GM19452 (cell line): ENCODE measurements around the gene TM7SF2.

ENCODE experiments used
- ATAC-seq: cut with Tn5 transposase; IDR thresholded peaks from one replicate; pipeline ENCODE4 v1.9.1; 2021; ENCODE audit not compliant: unreplicated experiment

The TM7SF2 gene

DNA sequence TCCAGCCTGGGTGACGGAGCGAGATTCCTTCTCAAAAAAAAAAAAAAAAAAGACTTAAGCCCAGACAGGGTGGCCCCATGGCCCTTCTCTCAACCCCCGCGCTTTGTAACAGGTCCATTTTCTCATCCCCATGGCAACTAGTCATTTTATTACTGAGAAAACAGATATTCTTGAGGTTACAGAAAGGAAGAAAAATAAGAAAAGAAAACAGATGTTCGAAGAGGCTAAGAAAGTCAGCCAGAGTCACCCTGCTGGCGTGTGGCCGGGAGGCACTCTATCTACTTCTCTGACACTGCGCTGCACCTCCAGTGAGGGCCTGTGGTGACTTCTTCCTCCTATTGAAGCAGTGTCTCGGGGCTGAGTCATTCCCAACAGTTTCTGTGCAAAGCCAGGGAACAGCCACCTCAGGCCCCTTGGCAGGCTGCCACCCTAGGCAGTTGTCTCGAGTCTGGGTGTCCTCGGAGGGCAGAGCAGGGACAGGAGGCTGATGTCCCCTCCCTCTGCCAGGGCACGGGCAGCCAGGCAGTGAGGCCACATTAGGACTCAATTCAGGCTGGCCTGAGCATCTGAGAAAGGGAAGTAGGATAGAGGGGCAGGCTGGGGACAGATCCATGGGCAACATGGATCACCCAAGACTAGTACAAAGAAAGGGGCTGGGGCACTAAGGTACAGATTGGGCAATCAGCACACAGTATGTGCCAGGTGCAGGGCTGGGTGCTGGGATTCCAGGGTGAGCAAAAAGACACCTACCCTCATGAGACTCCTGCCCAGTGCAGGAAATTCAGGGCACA lies 39.0 kb downstream of the TM7SF2 start:
- ATAC-seq, result no peak

DNA sequence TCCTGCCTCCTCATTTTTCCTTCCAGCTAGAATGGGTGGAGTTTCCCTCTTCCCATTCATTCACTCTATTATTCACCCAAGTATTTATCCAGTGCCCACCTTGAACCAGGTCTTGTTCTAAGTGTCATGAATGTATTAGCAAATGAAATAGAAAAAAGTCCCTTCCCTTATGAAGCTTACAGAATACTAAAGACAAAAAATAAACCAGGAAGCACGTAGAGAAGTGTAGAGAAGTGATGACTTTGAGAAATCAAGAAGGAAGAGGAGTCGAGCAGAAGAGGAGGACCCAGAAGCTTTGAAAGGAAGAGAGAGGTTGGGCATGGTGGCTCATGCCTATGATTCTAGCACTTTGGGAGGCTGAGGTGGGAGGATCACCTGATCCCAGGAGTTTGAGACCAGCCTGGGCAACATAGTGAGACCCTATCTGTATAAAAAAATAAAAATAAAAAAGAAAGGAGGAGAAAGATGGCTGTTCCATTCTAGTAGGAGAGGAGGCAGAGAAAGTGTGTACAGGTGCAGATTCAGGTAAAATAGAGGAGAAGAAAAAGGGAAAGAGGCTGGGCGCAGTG lies 39.7 kb downstream of the TM7SF2 start:
- ATAC-seq, result no peak

DNA sequence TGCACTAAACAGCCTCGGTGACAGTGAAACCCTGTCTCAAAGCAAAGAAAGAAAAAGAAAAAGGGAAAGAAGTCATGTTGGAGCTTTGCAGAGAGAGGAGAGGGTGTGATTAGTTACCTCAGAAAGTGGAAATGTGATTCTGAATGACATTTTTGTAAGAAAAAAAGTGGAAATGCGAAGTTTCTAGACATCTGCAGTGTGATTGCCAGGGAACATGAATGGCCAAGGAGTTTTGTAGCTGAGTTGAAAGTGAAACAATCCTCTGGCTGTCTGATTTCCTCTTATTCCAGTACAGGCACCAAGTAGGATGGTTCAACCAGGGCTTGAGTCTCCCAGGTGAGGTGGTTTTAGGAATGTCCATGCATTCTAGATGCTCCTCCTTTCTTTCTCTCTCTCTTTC lies 40.5 kb downstream of the TM7SF2 start:
- no peak for ATAC-seq

DNA sequence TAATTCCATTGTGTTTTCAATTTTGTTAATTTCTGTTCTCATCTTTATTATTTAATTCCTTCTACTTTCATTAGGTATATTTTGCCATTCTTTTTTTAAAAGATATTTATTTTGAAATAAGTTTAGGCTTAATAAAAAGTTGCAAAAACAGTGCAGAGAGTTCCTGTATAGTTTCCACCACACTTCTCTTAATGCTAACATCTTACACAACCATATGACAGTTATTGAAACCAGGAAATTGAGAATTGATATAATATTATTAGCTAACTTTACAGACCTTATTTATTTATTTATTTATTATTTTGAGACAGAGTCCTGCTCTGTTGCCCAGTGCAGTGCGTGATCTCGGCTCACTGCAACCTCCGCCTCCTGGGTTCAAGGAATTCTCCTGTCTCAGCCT lies 44.6 kb downstream of the TM7SF2 start:
- ATAC-seq, result no peak

DNA sequence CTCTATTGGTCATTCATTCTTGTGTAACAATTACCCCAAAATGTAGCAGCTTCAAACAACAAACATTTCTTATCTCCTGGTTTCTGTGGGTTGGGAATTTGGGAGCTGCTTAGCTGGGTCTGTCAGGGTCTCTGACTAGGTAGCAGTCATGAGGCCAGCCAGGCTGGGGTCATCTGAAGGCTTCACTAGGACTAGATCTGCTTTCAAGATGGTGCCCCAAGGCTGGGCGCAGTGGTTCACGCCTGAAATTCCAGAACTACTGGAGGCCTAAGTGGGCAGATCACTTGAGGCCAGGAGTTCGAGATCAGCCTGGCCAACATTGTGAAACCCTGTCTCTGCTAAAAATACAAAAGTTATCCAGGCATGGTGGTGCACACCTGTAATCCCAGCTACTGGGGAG lies 45.3 kb downstream of the TM7SF2 start:
- no peak for ATAC-seq

DNA sequence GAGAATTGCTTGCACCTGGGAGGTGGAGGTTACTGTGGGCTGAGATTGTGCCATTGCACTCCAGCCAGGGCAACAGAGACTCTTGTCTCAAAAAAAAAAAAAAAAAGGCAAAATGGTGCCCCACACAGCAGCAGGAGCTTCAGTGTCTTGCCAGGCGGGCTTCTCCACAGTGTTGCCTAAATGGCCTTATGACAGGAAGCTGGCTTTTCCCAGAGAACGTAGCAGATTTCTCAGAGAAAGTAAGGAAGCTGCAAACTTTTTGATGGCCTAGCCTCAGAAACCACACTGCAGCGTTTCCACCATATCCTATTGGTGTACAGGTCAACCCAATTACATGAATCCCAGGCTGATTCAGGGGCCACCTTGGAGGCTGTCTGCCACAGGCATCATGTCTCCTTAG lies 45.7 kb downstream of the TM7SF2 start:
- ATAC-seq, result no peak

DNA sequence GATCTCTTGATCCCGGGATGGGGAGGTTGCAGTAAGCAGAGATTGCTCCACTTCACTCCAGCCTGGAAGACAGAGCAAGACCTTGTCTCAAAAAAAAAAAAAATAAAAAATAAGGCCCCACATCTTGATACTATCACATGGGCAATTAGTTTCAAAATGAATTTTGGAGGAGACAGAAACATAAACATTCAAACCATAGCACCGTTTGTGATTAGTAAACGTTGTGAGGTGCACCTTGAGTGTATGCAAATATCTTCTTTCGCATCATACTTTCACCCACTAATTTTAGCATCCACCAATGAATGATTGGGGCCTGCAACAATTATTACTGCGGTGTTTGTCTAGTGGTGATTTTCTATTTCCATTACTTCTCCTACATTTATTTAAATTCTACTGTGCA lies 47.3 kb downstream of the TM7SF2 start:
- ATAC-seq, result no peak

DNA sequence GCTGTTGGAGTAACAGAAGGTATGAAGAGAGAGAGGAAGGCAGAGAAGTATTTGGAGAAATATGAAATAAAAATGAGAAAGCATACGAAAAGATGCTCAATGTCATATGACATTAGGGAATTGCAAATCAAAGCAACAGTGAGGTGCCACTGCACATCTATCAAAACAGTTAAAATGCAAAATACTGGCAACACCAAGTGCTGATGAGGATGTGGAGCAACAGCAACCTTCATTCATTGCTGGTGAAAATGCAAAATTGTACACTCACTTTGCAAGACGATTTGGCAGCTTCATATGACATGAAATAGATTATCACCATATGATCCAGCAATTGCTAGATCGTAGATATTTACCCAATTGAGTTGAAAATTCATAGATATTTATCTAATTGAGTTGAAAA lies 49.0 kb downstream of the TM7SF2 start:
- ATAC-seq, result no peak

DNA sequence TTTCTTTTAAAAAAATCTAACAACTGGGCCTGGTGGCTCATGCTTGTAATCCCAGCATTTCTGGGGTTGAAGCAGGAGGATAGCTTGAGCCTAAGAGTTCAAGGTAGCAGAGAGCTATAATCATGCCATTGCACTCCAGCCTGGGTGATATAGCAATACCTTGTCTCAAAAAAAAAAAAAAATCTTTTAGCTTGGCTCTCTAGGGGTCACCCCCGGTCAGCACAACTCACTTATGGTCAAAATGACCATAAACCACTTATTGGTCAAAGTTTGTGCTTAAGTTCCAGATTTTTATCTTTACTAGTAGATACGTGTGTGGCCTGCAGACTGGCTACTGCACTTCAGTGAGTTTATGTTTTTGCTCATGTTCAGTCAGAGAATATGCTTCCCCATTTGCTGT lies 52.0 kb downstream of the TM7SF2 start:
- no peak for ATAC-seq
